GM10266 (cell line): ENCODE data around the gene SLC22A3.

Experiments used
- DNase-seq: peaks from one replicate; pipeline ENCODE4 v3.0.0; 2012; ENCODE audit errors: extremely low spot score
- CTCF ChIP-seq: IDR thresholded peaks from 2 replicates; pipeline ENCODE4 v1.5.1; 2012; ENCODE audit warnings: mild to moderate bottlenecking, low read depth; ENCODE audit not compliant: control insufficient read depth, insufficient read depth; ENCODE audit errors: missing control alignments

SLC22A3 gene

GRCh38 chr6:160327981-160328380, 20.2 kb upstream of the SLC22A3 start:
- DNase-seq: no peak
- no peak for TF ChIP-seq CTCF

GRCh38 chr6:160328447-160328846, 19.7 kb upstream of the SLC22A3 start:
- no peak for TF ChIP-seq CTCF
- no peak for DNase-seq

- TF ChIP-seq CTCF: no peak
- no peak for DNase-seq
Measured at GRCh38 chr6:160329188-160329587, 19.0 kb upstream of the SLC22A3 start.

GRCh38 chr6:160330619-160331018, 17.6 kb upstream of the SLC22A3 start:
- no peak for DNase-seq
- TF ChIP-seq CTCF: no peak

- no peak for DNase-seq
- no peak for TF ChIP-seq CTCF
Measured at GRCh38 chr6:160331204-160331603, 17.0 kb upstream of the SLC22A3 start.

- no peak for TF ChIP-seq CTCF
- no peak for DNase-seq
Measured at GRCh38 chr6:160331753-160332152, 16.4 kb upstream of the SLC22A3 start.

- DNase-seq: no peak
- TF ChIP-seq CTCF: no peak
Measured at GRCh38 chr6:160333101-160333500, 15.1 kb upstream of the SLC22A3 start.
